Neural progenitor cell (in vitro differentiated cells): ENCODE measurements around the gene LRP1-AS. TPM values are rescaled to one million over a fixed set of nuclear protein-coding genes. Genes with fewer than 3 reads are reported as not detected.

Experiments
- DNase-seq: peaks from one replicate; pipeline ENCODE4 v3.0.0-alpha.2; 2016; ENCODE audit warnings: low spot score
- H2AFZ ChIP-seq: fragments of 200-600 bp; sonication (generic); replicated peaks from 2 replicates; pipeline ENCODE4 v1.6.1; 2016; ENCODE audit warnings: antibody characterized with exemption
- H3F3A ChIP-seq: fragments of 200-600 bp; sonication (generic); 2 replicates; pipeline ENCODE4 v1.6.1; 2016; ENCODE audit warnings: antibody characterized with exemption, low read depth
- H3K27ac ChIP-seq: fragments of 200-600 bp; sonication (generic); 2 replicates; pipeline ENCODE4 v1.5.1; 2016; ENCODE audit warnings: mild to moderate bottlenecking
- H3K27me3 ChIP-seq: fragments of 200-600 bp; sonication (generic); 2 replicates; pipeline ENCODE4 v1.6.1; 2016; ENCODE audit warnings: mild to moderate bottlenecking, moderate library complexity
- H3K36me3 ChIP-seq: fragments of 200-600 bp; sonication (generic); 2 replicates; pipeline ENCODE4 v1.5.1; 2016
- H3K4me1 ChIP-seq: fragments of 200-600 bp; sonication (generic); 2 replicates; pipeline ENCODE4 v1.6.1; 2016; ENCODE audit warnings: mixed run types
- H3K4me2 ChIP-seq: fragments of 200-600 bp; sonication (generic); 2 replicates; pipeline ENCODE4 v1.6.1; 2016
- H3K4me3 ChIP-seq: fragments of 200-600 bp; sonication (generic); 2 replicates; pipeline ENCODE4 v1.5.1; 2016
- H3K79me2 ChIP-seq: fragments of 200-600 bp; sonication (generic); 2 replicates; pipeline ENCODE4 v1.6.1; 2016; ENCODE audit warnings: low read depth
- H3K9ac ChIP-seq: fragments of 200-600 bp; sonication (generic); 2 replicates; pipeline ENCODE4 v1.6.1; 2016
- H3K9me3 ChIP-seq: fragments of 200-600 bp; sonication (generic); 2 replicates; pipeline ENCODE4 v1.5.1; 2016; ENCODE audit warnings: low read depth
- H4K20me1 ChIP-seq: fragments of 200-600 bp; sonication (generic); 2 replicates; pipeline ENCODE4 v1.6.1; 2016; ENCODE audit warnings: low read depth
- H3K27ac Mint-ChIP-seq: 3 replicates; pipeline ENCODE4 v1.8.0; 2021; ENCODE audit warnings: mixed read lengths
- H3K27me3 Mint-ChIP-seq: 2 replicates; pipeline ENCODE4 v1.8.0; 2022; ENCODE audit warnings: low read depth, mild to moderate bottlenecking, inconsistent platforms, moderate library complexity, mixed read lengths; ENCODE audit not compliant: insufficient read depth
- H3K36me3 Mint-ChIP-seq: 3 replicates; pipeline ENCODE4 v1.8.0; 2021; ENCODE audit warnings: mixed read lengths
- H3K4me1 Mint-ChIP-seq: 3 replicates; pipeline ENCODE4 v1.8.0; 2021; ENCODE audit warnings: mixed read lengths
- H3K4me3 Mint-ChIP-seq: 3 replicates; pipeline ENCODE4 v1.8.0; 2021; ENCODE audit warnings: mild to moderate bottlenecking, moderate library complexity, mixed read lengths
- H3K9me3 Mint-ChIP-seq: 3 replicates; pipeline ENCODE4 v1.8.0; 2020; ENCODE audit warnings: mixed read lengths
- EZH2 ChIP-seq: fragments of 200-600 bp; sonication (generic); IDR thresholded peaks from 2 replicates; pipeline ENCODE4 v1.6.1; 2017; ENCODE audit warnings: antibody characterized with exemption, mild to moderate bottlenecking, moderate library complexity
- EZH2phosphoT487 ChIP-seq: fragments of 200-600 bp; sonication (generic); IDR thresholded peaks from 2 replicates; pipeline ENCODE4 v1.6.1; 2017; ENCODE audit warnings: antibody characterized with exemption
- total RNA-seq: library from RNA; depleted of rRNA; stranded (reverse); fragments of >200 nt; gene quantifications from 2 replicates; pipeline ENCODE4 v1.2.3, GENCODE V29; 2015; ENCODE audit warnings: low replicate concordance
- TF ChIP-seq, protein P1 (sequence below): fragments of 200-600 bp; sonication (generic); IDR thresholded peaks from 2 replicates; pipeline ENCODE4 v1.5.1; 2017; ENCODE audit warnings: antibody characterized with exemption, mild to moderate bottlenecking

Gene LRP1-AS
- total RNA-seq, 1 donor from 2014 or later: not detected

DNA sequence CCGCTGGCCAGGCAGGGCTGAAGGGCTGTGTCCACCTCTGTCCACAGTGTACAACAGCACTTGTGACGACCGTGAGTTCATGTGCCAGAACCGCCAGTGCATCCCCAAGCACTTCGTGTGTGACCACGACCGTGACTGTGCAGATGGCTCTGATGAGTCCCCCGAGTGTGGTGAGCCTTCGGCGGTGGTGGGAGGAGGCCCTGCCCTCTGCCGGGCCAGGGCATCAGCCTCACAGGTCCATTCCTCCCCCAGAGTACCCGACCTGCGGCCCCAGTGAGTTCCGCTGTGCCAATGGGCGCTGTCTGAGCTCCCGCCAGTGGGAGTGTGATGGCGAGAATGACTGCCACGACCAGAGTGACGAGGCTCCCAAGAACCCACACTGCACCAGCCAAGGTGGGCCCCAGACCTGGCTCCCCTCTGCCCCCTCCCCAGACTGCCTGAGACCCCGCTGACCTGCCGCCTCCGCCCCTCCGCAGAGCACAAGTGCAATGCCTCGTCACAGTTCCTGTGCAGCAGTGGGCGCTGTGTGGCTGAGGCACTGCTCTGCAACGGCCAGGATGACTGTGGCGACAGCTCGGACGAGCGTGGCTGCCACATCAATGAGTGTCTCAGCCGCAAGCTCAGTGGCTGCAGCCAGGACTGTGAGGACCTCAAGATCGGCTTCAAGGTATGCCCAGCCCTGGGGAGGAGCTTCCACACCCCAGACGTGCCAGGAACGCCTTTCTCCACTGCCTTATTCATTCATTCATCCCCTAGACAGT lies 48.4 kb upstream of the LRP1-AS start:
- no peak overlapping the region for H2AFZ ChIP-seq
- H3K4me1 Mint-ChIP-seq: no peaks in the 10 kb centered on the region
- no peaks in the 10 kb centered on the region for H3K9me3 Mint-ChIP-seq
- no peaks in the 10 kb centered on the region for H3K27me3 ChIP-seq
- no peak overlapping the region for H3K27ac Mint-ChIP-seq
- peaks cover 6% of the 10 kb centered on the region for H3K27me3 Mint-ChIP-seq
- DNase-seq: no peak
- H3K79me2 ChIP-seq: no peaks in the 10 kb centered on the region
- peak overlapping the region; percentile 12 for H3K4me3 Mint-ChIP-seq
- no peaks in the 10 kb centered on the region for H3F3A ChIP-seq
- H3K4me2 ChIP-seq: no peak overlapping the region
- peaks cover 26% of the 10 kb centered on the region for H3K36me3 Mint-ChIP-seq
- no peaks in the 10 kb centered on the region for H3K4me1 ChIP-seq
- H3K36me3 ChIP-seq: no peaks in the 10 kb centered on the region
- no peak overlapping the region for H3K9ac ChIP-seq
- no peak overlapping the region for H3K27ac ChIP-seq
- no peaks in the 10 kb centered on the region for H4K20me1 ChIP-seq
- TF ChIP-seq EZH2: no peak
- TF ChIP-seq, protein P1, sequence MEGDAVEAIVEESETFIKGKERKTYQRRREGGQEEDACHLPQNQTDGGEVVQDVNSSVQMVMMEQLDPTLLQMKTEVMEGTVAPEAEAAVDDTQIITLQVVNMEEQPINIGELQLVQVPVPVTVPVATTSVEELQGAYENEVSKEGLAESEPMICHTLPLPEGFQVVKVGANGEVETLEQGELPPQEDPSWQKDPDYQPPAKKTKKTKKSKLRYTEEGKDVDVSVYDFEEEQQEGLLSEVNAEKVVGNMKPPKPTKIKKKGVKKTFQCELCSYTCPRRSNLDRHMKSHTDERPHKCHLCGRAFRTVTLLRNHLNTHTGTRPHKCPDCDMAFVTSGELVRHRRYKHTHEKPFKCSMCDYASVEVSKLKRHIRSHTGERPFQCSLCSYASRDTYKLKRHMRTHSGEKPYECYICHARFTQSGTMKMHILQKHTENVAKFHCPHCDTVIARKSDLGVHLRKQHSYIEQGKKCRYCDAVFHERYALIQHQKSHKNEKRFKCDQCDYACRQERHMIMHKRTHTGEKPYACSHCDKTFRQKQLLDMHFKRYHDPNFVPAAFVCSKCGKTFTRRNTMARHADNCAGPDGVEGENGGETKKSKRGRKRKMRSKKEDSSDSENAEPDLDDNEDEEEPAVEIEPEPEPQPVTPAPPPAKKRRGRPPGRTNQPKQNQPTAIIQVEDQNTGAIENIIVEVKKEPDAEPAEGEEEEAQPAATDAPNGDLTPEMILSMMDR: no peak
- TF ChIP-seq EZH2phosphoT487: no peak
- H3K4me3 ChIP-seq: no peak overlapping the region
- H3K9me3 ChIP-seq: no peaks in the 10 kb centered on the region

DNA sequence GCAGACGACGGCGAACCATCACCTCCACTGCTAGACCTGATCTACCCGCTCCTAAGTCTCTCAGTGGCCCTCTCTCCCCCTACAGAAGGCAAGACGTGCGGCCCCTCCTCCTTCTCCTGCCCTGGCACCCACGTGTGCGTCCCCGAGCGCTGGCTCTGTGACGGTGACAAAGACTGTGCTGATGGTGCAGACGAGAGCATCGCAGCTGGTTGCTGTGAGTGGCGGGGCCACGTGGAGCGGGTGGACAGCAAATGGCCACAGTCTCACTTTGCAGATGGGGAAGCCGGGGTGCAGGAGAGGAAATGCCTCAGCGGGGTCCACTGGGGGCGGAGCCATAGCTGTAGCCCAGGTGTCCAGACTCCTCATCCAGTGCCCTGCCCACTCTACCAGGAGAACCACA lies 47.8 kb upstream of the LRP1-AS start:
- H3K27ac ChIP-seq: no peak overlapping the region

DNA sequence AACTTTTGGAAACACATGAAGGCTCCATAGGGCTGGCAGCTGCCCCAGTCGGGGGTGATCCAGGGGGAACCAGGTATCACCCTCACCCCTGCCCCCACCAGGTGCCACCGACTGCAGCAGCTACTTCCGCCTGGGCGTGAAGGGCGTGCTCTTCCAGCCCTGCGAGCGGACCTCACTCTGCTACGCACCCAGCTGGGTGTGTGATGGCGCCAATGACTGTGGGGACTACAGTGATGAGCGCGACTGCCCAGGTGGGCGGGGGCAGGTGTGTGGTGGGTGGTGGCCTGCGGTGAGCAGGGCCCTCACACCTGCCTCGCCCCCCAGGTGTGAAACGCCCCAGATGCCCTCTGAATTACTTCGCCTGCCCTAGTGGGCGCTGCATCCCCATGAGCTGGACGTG lies 46.8 kb upstream of the LRP1-AS start:
- Histone ChIP-seq H3K79me2 (no peaks in the 10 kb centered on the region), H3K9ac (no peak overlapping the region), H3K27ac (no peak overlapping the region), H3K4me2 (no peak overlapping the region), H3F3A (no peaks in the 10 kb centered on the region), H3K9me3 (no peaks in the 10 kb centered on the region), H3K36me3 (no peaks in the 10 kb centered on the region), H2AFZ (no peak overlapping the region), H3K27me3 (no peaks in the 10 kb centered on the region), H3K4me3 (no peak overlapping the region), H4K20me1 (no peaks in the 10 kb centered on the region), H3K4me1 (no peaks in the 10 kb centered on the region)
- H3K27me3 Mint-ChIP-seq: peaks cover 8% of the 10 kb centered on the region
- H3K9me3 Mint-ChIP-seq: no peaks in the 10 kb centered on the region
- DNase-seq: no peak
- peaks cover 24% of the 10 kb centered on the region for H3K36me3 Mint-ChIP-seq
- no peaks in the 10 kb centered on the region for H3K4me1 Mint-ChIP-seq
- H3K27ac Mint-ChIP-seq: no peak overlapping the region
- TF ChIP-seq EZH2phosphoT487: no peak
- no peak for TF ChIP-seq EZH2
- TF ChIP-seq, protein P1: no peak
- H3K4me3 Mint-ChIP-seq: no peak overlapping the region

More for the DNA sequence above, 47.8 kb upstream of the LRP1-AS start:
- Mint-ChIP-seq H3K4me1 (no peaks in the 10 kb centered on the region), H3K27me3 (peaks cover 6% of the 10 kb centered on the region), H3K4me3 (no peak overlapping the region), H3K36me3 (peaks cover 26% of the 10 kb centered on the region), H3K9me3 (no peaks in the 10 kb centered on the region), H3K27ac (no peak overlapping the region)
- Histone ChIP-seq H3K9me3 (no peaks in the 10 kb centered on the region), H3K4me2 (no peak overlapping the region), H3K27me3 (no peaks in the 10 kb centered on the region), H3K4me1 (no peaks in the 10 kb centered on the region), H3F3A (no peaks in the 10 kb centered on the region), H2AFZ (no peak overlapping the region), H3K36me3 (no peaks in the 10 kb centered on the region), H3K4me3 (no peak overlapping the region), H4K20me1 (no peaks in the 10 kb centered on the region), H3K9ac (no peak overlapping the region), H3K79me2 (no peaks in the 10 kb centered on the region)
- no peak for TF ChIP-seq EZH2
- TF ChIP-seq, protein P1: no peak
- TF ChIP-seq EZH2phosphoT487: no peak
- DNase-seq: no peak
